ENCODE results near the gene SOX4.

The SOX4 gene

DNA sequence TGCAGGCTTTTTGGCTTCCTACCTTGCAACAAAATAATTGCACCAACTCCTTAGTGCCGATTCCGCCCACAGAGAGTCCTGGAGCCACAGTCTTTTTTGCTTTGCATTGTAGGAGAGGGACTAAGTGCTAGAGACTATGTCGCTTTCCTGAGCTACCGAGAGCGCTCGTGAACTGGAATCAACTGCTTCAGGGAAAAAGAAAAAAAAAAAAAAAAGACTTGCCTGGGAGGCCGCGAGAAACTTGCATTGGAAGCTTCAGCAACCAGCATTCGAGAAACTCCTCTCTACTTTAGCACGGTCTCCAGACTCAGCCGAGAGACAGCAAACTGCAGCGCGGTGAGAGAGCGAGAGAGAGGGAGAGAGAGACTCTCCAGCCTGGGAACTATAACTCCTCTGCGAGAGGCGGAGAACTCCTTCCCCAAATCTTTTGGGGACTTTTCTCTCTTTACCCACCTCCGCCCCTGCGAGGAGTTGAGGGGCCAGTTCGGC lies 420 bp downstream of the SOX4 start:
- DNase-seq (ENCODE audit: low spot score): no peak

DNA sequence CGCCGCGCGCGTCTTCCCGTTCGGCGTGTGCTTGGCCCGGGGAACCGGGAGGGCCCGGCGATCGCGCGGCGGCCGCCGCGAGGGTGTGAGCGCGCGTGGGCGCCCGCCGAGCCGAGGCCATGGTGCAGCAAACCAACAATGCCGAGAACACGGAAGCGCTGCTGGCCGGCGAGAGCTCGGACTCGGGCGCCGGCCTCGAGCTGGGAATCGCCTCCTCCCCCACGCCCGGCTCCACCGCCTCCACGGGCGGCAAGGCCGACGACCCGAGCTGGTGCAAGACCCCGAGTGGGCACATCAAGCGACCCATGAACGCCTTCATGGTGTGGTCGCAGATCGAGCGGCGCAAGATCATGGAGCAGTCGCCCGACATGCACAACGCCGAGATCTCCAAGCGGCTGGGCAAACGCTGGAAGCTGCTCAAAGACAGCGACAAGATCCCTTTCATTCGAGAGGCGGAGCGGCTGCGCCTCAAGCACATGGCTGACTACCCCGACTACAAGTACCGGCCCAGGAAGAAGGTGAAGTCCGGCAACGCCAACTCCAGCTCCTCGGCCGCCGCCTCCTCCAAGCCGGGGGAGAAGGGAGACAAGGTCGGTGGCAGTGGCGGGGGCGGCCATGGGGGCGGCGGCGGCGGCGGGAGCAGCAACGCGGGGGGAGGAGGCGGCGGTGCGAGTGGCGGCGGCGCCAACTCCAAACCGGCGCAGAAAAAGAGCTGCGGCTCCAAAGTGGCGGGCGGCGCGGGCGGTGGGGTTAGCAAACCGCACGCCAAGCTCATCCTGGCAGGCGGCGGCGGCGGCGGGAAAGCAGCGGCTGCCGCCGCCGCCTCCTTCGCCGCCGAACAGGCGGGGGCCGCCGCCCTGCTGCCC lies 1.1 kb downstream of the SOX4 start:
- peak; percentile 67 for DNase-seq (ENCODE audit: low spot score)

DNA sequence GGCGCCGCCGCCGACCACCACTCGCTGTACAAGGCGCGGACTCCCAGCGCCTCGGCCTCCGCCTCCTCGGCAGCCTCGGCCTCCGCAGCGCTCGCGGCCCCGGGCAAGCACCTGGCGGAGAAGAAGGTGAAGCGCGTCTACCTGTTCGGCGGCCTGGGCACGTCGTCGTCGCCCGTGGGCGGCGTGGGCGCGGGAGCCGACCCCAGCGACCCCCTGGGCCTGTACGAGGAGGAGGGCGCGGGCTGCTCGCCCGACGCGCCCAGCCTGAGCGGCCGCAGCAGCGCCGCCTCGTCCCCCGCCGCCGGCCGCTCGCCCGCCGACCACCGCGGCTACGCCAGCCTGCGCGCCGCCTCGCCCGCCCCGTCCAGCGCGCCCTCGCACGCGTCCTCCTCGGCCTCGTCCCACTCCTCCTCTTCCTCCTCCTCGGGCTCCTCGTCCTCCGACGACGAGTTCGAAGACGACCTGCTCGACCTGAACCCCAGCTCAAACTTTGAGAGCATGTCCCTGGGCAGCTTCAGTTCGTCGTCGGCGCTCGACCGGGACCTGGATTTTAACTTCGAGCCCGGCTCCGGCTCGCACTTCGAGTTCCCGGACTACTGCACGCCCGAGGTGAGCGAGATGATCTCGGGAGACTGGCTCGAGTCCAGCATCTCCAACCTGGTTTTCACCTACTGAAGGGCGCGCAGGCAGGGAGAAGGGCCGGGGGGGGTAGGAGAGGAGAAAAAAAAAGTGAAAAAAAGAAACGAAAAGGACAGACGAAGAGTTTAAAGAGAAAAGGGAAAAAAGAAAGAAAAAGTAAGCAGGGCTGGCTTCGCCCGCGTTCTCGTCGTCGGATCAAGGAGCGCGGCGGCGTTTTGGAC lies 2.0 kb downstream of the SOX4 start:
- no peak for DNase-seq (ENCODE audit: low spot score)

DNA sequence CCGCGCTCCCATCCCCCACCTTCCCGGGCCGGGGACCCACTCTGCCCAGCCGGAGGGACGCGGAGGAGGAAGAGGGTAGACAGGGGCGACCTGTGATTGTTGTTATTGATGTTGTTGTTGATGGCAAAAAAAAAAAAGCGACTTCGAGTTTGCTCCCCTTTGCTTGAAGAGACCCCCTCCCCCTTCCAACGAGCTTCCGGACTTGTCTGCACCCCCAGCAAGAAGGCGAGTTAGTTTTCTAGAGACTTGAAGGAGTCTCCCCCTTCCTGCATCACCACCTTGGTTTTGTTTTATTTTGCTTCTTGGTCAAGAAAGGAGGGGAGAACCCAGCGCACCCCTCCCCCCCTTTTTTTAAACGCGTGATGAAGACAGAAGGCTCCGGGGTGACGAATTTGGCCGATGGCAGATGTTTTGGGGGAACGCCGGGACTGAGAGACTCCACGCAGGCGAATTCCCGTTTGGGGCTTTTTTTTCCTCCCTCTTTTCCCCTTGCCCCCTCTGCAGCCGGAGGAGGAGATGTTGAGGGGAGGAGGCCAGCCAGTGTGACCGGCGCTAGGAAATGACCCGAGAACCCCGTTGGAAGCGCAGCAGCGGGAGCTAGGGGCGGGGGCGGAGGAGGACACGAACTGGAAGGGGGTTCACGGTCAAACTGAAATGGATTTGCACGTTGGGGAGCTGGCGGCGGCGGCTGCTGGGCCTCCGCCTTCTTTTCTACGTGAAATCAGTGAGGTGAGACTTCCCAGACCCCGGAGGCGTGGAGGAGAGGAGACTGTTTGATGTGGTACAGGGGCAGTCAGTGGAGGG lies 2.8 kb downstream of the SOX4 start:
- no peak for DNase-seq (ENCODE audit: low spot score)

DNA sequence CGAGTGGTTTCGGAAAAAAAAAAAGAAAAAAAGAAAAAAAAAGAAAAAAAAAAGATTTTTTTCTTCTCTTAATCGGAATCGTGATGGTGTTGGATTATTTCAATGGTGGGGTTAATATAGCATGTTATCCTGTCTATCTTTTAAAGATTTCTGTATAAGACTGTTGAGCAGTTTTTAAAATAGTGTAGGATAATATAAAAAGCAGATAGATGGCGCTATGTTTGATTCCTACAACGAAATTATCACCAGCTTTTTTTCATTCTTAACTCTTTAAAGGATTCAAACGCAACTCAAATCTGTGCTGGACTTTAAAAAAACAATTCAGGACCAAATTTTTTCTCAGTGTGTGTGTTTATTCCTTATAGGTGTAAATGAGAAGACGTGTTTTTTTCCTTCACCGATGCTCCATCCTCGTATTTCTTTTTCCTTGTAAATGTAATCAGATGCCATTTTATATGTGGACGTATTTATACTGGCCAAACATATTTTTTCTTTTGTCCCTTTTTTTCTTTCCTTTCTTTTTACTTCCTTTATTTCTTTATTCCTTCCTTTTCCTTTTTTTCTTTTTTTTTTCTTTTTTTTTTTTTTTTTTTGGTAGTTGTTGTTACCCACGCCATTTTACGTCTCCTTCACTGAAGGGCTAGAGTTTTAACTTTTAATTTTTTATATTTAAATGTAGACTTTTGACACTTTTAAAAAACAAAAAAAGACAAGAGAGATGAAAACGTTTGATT lies 3.6 kb downstream of the SOX4 start:
- peak; percentile 74 for DNase-seq (ENCODE audit: low spot score)

DNA sequence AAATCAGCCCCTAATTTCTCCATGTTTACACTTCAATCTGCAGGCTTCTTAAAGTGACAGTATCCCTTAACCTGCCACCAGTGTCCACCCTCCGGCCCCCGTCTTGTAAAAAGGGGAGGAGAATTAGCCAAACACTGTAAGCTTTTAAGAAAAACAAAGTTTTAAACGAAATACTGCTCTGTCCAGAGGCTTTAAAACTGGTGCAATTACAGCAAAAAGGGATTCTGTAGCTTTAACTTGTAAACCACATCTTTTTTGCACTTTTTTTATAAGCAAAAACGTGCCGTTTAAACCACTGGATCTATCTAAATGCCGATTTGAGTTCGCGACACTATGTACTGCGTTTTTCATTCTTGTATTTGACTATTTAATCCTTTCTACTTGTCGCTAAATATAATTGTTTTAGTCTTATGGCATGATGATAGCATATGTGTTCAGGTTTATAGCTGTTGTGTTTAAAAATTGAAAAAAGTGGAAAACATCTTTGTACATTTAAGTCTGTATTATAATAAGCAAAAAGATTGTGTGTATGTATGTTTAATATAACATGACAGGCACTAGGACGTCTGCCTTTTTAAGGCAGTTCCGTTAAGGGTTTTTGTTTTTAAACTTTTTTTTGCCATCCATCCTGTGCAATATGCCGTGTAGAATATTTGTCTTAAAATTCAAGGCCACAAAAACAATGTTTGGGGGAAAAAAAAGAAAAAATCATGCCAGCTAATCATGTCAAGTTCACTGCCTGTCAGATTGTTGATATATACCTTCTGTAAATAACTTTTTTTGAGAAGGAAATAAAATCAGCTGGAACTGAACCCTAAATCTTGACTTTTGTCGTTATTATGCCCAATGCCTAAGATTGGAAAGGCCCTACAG lies 4.5 kb downstream of the SOX4 start:
- peak; percentile 49 for DNase-seq (ENCODE audit: low spot score)

DNA sequence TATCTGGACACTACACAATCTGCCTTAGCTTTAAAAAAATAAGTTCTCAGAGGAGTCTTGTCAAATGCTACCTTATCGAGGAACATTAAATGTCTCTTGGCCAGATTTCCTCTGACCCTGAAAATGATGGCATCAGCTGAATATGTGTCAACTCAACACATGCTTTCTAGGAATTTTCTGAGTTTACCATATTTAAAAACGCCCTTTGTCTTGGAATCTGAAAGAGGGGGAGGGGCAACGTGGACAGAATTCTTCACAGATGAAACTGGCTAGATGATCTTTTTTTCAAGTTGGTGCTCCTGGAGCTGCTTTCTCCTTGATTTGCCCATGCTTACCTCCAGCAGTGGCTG lies 5.1 kb downstream of the SOX4 start:
- DNase-seq (ENCODE audit: low spot score): no peak

DNA sequence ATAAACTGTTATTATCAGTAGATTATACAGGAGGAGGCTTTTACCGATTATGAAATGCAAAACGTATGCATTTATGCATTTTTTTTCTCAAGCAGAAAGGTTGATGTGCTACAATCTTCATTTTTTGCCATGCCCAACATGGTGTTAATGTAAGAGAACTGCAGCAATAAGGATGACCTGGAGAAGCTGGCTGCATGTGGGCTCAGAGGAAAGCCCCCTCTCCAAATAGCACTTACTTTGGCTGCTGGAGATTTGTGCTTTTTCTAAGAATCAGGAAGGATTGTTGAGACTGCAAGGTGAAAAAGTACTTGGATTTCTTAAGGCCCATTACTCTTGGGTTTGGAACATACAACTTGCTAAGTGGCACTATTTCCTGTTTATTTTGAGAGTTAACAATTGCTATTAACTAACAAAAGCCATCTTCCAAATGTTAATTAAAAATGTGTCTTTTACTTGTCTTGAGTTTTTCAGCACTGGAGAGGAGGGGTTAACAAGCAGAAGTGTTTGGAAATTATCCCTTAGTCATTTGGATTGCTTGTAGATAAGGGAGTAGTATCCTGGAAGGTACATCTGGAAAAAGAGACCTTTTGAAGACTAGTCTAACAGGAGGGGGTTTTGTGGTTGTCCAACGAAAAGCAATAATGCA lies 5.6 kb downstream of the SOX4 start:
- no peak for DNase-seq (ENCODE audit: low spot score)

DNA sequence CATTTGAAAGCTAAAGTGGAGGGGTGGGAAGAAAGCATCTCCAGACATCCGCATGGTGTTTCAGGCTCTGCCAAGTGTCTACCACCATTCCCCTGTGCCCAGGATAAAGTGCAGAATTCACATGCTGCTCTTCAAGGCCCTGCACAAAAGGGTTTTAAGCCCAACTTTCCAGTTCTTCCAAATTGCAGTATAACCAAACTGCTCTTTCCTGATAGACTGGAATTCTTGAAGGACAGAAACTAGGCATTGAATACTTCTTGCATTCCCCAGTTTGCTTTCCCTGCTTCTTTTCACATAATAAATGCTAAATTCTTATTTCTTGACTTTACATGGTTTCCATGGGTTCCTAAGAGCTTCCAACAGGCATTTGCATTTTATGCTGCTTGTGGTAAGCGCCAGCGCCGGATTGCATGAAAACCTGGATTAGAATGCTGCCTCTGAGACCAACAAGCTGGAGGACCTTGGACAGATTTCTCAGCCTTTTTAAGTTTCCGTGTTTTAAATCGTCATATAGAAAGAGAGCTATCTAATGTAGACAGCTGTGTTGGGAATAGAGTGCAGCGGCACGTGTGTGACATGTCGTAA lies 7.9 kb downstream of the SOX4 start:
- no peak for DNase-seq (ENCODE audit: low spot score)

DNA sequence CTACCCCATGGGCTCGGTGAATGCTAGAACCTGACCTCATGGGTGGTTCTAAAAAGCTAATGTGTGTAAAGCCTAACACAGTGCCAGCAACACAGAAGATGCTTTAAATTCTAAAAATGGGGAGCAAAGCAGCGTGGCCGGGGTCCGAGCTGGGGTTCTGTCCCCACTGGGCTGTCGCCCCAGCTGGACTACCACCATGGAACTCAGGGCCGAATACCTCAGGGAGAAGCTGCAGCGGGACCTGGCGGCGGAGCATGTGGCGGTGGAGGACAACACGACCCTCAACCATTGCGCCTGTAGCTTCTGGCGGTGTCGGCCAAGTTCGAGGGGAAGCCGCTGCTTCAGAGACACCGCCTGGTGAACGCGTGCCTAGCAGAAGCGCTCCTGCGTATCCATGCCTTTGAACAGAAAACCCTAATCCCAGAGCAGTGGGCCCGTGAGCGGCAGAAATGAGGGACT lies 8.4 kb downstream of the SOX4 start:
- no peak for DNase-seq (ENCODE audit: low spot score)

DNA sequence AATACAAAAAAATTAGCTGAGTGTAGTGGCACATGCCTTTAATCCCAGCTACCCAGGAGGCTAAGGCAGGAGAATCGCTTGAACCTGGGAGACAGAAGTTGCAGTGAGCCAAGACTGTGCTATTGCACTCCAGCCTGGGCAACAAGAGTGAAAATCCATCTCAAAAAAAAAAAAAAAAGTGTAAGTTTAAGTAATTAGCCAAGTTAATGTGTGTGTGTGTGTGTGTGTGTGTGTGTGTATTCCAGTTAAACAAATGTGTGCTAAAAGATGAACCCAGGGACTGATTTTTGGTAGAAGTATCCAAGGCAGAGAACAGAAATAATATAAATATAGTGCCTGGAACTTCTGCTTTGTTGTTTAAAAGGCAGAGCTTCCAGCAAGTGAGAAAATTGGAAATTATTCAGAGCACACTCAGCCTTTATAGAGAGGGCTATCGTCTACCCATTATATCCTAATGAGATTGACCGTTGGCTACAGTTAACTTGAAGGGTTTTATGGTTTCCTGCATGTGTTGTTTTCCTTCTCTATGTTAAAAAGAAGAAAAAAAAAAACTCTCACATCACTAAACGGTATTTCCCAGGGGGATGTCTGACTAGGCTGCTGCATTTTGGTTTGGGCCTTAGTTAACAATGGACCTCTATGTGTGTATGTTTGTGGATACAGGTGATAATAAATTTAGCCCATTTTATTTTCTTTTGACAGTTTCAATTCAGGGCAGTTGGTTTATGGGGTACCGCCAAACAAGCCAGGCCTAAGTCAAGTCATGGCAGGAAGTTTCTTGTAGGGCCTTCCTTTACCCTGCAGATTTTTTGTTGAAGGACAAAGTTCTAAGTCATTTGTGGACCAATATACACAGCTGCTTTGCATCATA lies 9.8 kb downstream of the SOX4 start:
- no peak for DNase-seq (ENCODE audit: low spot score)

DNA sequence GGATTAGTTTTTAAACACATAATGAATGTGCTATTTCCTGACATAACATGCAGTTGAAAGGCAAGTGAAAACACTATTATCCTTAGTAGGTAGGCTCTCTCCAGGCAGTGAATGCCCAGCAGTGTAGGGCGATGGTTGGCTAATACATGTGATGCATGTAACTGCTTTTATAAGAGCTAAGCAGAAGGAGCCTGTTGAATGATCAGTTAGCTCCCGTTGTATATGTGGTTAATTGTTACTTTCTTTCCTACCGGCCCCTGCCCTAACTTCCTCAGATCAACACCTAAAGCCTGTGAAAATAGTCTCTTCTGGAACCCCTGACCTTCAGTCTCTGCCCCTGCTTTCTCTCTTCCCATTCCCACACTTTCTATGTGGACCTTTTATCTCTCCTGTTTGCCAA lies 10.5 kb downstream of the SOX4 start:
- DNase-seq (ENCODE audit: low spot score): no peak

DNA sequence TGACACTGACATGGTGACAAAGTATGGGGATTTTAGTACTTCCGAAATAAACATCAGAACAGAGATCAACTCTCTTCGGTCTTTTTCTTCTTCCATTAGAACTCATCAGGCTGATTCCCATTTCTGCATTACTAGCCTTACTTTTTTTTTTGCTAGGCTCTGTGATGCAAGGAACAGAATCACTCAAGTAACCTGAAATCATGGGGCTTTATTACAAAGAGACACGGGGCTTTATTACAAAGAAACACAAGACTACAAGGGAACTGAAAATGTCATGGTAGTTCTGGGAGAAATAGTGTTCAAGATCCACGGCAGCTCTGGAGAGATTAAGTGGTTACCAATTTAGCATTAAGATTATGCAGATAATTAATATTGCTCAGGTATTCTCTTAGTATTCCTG lies 11.6 kb downstream of the SOX4 start:
- DNase-seq (ENCODE audit: low spot score): no peak

DNA sequence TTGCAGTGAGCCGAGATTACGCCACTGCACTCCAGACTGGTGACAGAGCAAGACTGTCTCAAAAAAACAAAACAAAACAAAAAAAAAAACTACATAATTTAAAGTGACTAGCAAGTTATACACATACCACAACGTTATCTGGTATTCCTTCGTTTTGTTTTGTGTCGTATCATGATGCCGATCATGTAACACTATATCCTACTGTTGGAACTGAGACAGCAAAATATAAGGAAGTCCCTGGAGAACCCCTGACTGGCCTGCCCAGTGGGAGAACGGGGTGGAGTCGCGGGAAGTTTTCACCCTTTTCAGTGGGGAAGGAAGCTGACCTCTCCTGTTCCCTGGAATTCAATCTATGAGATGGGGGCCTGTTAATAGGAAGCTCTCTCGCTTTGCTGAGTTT lies 15.1 kb downstream of the SOX4 start:
- DNase-seq (ENCODE audit: low spot score): no peak

DNA sequence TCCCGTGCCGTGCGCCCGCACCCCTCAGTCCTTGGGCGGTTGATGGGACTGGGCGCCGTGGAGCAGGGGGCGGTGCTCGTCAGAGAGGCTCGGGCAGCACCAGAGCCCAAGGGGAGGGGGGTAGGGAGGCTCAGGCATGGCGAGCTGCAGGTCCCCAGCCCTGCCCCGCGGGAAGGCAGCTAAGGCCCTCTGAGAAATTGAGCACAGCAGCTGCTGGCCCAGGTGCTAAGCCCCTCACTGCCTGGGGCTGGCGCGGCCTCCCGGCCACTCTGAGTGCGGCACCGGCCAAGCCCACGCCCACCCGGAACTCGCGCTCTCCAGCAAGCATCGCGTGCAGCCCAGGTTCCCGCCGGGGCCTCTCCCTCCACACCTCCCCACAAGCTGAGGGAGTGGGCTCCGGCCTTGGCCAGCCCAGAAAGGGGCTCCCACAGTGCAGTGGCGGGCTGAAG lies 16.4 kb downstream of the SOX4 start:
- no peak for DNase-seq (ENCODE audit: low spot score)

DNA sequence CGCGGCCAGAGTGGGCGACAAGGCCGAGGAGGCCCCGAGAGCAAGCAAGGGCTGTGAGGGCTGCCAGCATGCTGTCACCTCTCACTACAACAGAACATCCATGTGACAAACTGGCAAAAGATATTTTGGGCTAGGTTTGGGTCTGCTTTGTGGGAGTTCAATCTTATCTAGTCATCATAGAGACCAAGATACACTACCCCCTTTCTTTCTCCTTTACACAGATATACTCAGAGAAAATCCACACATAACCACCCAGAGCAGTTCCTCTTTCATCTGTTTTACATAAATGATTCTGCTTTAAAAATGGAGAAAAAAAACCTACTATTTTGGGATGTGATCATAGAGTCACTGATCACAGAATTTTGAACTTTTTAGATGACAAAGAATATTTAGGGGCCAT lies 16.8 kb downstream of the SOX4 start:
- no peak for DNase-seq (ENCODE audit: low spot score)

DNA sequence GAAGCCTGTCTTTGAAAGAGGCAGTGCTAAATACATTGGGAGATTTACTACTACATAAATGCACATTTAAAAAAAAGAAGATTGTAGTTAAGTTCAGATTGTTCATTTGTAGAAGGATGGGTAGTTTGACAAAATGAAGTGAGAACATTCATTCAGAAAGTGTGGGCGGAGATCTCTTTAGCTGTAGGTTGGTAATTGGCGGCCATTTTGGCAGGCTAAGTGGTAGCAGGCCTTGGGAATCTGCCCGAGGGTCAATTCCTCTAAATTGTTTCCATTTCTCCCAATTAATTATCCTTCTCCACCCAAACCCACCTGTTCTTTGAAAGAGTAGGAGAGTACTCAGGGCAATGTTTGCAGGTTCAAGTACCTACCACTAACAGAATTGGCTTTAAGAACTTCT lies 17.9 kb downstream of the SOX4 start:
- DNase-seq (ENCODE audit: low spot score): no peak

DNA sequence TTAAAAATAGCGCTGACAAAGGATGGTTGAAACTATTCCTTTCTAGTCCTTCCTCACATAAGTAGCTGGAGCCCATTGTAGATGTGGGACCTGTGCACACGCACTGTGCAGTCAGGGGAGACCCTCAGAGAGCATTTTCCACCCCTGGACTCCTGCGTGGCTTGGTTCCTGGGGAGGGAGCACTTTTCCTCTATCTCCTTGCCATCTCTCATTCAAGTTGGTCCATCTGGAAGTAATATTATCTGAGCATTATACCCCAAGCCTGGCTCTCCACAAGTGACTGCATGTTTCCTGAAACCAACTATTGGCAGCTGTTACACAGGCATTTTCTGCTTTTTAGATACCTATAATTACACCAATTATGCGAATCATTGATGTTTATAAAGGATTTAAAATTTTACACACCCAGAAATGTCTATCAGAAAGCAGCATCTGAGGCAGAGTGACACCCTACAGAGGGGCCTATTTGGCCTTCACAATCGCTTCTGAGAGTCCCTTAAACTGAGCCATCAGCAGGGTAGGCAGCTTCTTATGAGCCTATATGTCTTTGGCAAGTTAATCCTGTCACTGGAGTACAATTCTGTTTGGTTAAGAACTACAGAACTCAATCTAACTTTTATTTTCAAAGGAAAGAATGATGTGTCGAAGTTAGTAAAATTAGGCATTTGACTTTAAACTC lies 18.7 kb downstream of the SOX4 start:
- no peak for DNase-seq (ENCODE audit: low spot score)

Data from cerebellar cortex (tissue), 1 donor.